BE2C (cell line): ENCODE data around the gene ETNK2.

Source experiments
- DNase-seq: peaks from one replicate; pipeline ENCODE4 v3.0.0-alpha.2; 2020
- H3K27me3 ChIP-seq: fragments of 250-450 bp; sonication (Bioruptor Pico); 2 replicates; pipeline ENCODE4 v1.5.1; 2020; ENCODE audit warnings: mild to moderate bottlenecking
- H3K36me3 ChIP-seq: fragments of 250-450 bp; sonication (Bioruptor Pico); 2 replicates; pipeline ENCODE4 v1.5.1; 2020; ENCODE audit warnings: mild to moderate bottlenecking
- H3K4me1 ChIP-seq: fragments of 250-450 bp; sonication (Bioruptor Pico); 2 replicates; pipeline ENCODE4 v1.5.1; 2020
- H3K4me3 ChIP-seq: 2 replicates; pipeline ENCODE4 v1.5.1; 2011; ENCODE audit warnings: low read depth, low read length
- H3K9me3 ChIP-seq: fragments of 250-450 bp; sonication (Bioruptor Pico); 2 replicates; pipeline ENCODE4 v1.5.1; 2020
- TF ChIP-seq, protein P1 (sequence below): IDR thresholded peaks from 2 replicates; pipeline ENCODE4 v1.5.1; 2012; ENCODE audit warnings: mild to moderate bottlenecking, low read depth, low read length

Gene ETNK2

DNA sequence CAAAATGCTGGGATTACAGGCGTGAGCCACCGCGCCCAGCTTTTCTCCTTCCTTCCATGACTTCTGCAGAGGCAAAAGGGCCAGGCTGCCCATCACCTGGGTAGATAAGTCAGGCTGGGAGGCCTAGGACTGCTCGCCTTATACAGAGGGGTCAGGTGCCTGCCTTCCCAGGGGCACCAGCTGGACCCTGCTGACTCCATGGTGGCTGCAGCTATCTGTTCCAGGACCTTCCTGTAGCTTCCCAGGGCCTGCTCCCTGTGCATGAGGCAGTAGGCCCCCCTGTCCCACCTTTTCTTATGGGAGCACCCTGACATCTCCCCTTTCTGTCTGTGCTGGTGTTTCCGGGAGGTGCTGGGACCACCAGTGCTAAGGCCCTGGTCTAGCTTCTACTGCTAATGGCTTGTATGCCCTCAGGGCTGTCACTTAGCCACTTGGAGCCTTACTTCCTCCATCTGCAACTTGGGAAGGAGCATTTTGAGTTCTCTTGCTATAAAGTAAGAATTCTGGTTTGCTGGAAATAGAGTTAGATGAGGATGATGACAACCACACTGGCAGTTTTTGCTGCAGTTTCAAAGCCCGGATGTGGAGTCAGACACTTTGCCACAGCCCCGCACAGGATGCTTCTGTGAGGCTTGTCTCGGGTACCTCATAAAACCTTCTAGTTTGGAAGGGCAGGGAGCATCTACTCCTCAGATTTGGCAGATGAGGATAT lies 64.5 kb downstream of the ETNK2 start:
- no peak for DNase-seq
- Histone ChIP-seq H3K9me3 (no peaks in the 10 kb centered on the region), H3K4me1 (no peaks in the 10 kb centered on the region), H3K4me3 (no peak overlapping the region), H3K27me3 (no peaks in the 10 kb centered on the region), H3K36me3 (no peaks in the 10 kb centered on the region)
- TF ChIP-seq, protein P1, sequence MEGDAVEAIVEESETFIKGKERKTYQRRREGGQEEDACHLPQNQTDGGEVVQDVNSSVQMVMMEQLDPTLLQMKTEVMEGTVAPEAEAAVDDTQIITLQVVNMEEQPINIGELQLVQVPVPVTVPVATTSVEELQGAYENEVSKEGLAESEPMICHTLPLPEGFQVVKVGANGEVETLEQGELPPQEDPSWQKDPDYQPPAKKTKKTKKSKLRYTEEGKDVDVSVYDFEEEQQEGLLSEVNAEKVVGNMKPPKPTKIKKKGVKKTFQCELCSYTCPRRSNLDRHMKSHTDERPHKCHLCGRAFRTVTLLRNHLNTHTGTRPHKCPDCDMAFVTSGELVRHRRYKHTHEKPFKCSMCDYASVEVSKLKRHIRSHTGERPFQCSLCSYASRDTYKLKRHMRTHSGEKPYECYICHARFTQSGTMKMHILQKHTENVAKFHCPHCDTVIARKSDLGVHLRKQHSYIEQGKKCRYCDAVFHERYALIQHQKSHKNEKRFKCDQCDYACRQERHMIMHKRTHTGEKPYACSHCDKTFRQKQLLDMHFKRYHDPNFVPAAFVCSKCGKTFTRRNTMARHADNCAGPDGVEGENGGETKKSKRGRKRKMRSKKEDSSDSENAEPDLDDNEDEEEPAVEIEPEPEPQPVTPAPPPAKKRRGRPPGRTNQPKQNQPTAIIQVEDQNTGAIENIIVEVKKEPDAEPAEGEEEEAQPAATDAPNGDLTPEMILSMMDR: no peak

- H3K4me1 ChIP-seq: no peaks in the 10 kb centered on the region
Observed at GRCh38 chr1:204085876-204086275, 66.0 kb downstream of the ETNK2 start.

GRCh38 chr1:204084247-204084772 lies 67.5 kb downstream of the ETNK2 start:
- H3K4me1 ChIP-seq: peaks cover 6% of the 10 kb centered on the region; the same call in 1 of the 2 replicates
- H3K9me3 ChIP-seq: no peaks in the 10 kb centered on the region
- H3K27me3 ChIP-seq: no peaks in the 10 kb centered on the region
- DNase-seq: no peak
- no peaks in the 10 kb centered on the region for H3K36me3 ChIP-seq
- TF ChIP-seq, protein P1: no peak
- H3K4me3 ChIP-seq: no peak overlapping the region

More at GRCh38 chr1:204085876-204086275, 66.0 kb downstream of the ETNK2 start:
- Histone ChIP-seq H3K4me3 (no peak overlapping the region), H3K27me3 (no peaks in the 10 kb centered on the region), H3K9me3 (no peaks in the 10 kb centered on the region), H3K36me3 (no peaks in the 10 kb centered on the region)
- DNase-seq: no peak
- TF ChIP-seq, protein P1: no peak

- H3K36me3 ChIP-seq: no peaks in the 10 kb centered on the region
- DNase-seq: no peak
- H3K27me3 ChIP-seq: no peaks in the 10 kb centered on the region
- TF ChIP-seq, protein P1: no peak
- no peaks in the 10 kb centered on the region for H3K9me3 ChIP-seq
- peaks cover 6% of the 10 kb centered on the region; the same call in 1 of the 2 replicates for H3K4me1 ChIP-seq
- H3K4me3 ChIP-seq: no peak overlapping the region
Observed at GRCh38 chr1:204083491-204083890, 68.4 kb downstream of the ETNK2 start.

DNA sequence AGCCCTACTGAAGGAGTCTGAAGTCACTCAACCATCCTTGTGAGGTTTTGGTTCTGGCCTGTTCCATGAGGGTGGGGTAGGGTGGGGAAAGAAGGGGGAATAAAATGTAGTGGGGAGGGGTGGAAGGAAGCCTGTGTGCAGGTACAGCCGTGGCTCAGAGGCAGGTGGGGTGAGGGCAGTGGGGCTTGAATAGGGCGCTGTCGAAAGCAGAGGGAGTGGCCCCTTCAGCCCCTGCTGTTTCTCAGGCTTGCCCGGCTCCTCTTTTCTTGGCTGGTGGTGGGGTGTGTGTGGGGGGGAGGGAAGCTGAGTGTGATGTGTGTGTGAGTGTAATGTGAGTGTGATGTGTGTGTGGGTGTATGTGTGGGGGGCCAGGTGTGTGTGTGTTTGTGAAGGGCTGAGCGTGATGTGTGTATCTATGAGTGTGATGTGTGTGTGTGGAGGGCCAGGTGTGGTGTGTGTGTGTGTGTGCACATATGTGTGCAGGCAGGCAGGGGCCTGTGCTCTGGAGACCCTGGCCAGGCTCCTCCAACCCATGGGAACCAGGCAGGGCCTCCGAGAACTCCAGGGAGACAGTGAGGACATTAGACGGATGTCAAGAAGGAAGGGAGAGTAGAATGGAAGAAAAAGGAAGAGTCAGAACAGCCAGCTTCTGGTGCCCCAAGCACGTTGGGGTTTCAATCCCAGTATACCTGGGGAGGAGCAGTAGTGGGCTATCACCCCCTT lies 69.9 kb downstream of the ETNK2 start:
- Histone ChIP-seq H3K27me3 (peaks cover 1% of the 10 kb centered on the region; the same call in 1 of the 2 replicates), H3K36me3 (no peaks in the 10 kb centered on the region), H3K4me1 (peaks cover 6% of the 10 kb centered on the region; the same call in 1 of the 2 replicates), H3K4me3 (no peak overlapping the region), H3K9me3 (no peaks in the 10 kb centered on the region)
- TF ChIP-seq, protein P1: no peak
- no peak for DNase-seq
